Measurements from ENCODE around the gene PAPPA2. TPM values are rescaled to one million over a fixed set of nuclear protein-coding genes. Genes with fewer than 3 reads are reported as not detected.

PAPPA2 gene
- total RNA-seq, 1 experiment from 2014 or later: 0.81 TPM

- H3K36me3 Mint-ChIP-seq (ENCODE audit: insufficient read depth in 1 of 3, low read depth in 3 of 3): no peaks in the 10 kb centered on the region
- Histone ChIP-seq H4K8ac (replicated peaks; ENCODE audit: insufficient read length, low read depth, low read length) (no peak overlapping the region), H3K9me3 (ENCODE audit: control insufficient read depth, low read depth, low read length) (no peaks in the 10 kb centered on the region), H3K4ac (ENCODE audit: low read depth, low read length) (no peak overlapping the region), H3K27me3 (ENCODE audit: insufficient read depth, low read length) (no peaks in the 10 kb centered on the region), H3K9ac (ENCODE audit: extremely low read depth, insufficient read length, low read length) (no peak overlapping the region), H3K79me2 (ENCODE audit: insufficient read depth, low read length) (no peaks in the 10 kb centered on the region), H3K23me2 (ENCODE audit: insufficient read length, low read depth, low read length, poor library complexity, severe bottlenecking) (no peaks in the 10 kb centered on the region), H3K4me1 (ENCODE audit: insufficient read depth, low read length) (no peaks in the 10 kb centered on the region), H3T11ph (ENCODE audit: low read length) (no peak overlapping the region), H3K14ac (ENCODE audit: insufficient read depth, low read length) (no peak overlapping the region), H2BK15ac (ENCODE audit: low read depth, low read length) (no peak overlapping the region), H4K20me1 (ENCODE audit: control insufficient read depth, insufficient read depth, insufficient read length) (no peaks in the 10 kb centered on the region), H2AFZ (ENCODE audit: low read length) (no peak overlapping the region), H3K79me1 (ENCODE audit: insufficient read depth, low read depth, low read length, poor library complexity, severe bottlenecking) (no peaks in the 10 kb centered on the region), H2BK12ac (ENCODE audit: insufficient read length, low read depth, low read length) (no peak overlapping the region), H2BK20ac (ENCODE audit: low read depth, low read length, poor library complexity, severe bottlenecking) (no peak overlapping the region), H3K18ac (ENCODE audit: insufficient read length, low read depth, low read length) (no peak overlapping the region), H4K5ac (ENCODE audit: insufficient read length, low read depth, low read length) (no peak overlapping the region), H2BK120ac (ENCODE audit: low read depth, low read length, poor library complexity, severe bottlenecking) (no peak overlapping the region), H3K4me2 (ENCODE audit: insufficient read depth, insufficient read length, low read length) (no peak overlapping the region), H2AK5ac (ENCODE audit: insufficient read length, low read length) (no peak overlapping the region), H2BK5ac (ENCODE audit: insufficient read length, low read length) (no peak overlapping the region), H3K27ac (ENCODE audit: insufficient read length, low read depth, low read length) (no peak overlapping the region), H4K91ac (ENCODE audit: insufficient read length, low read depth, low read length) (no peak overlapping the region), H3K56ac (ENCODE audit: insufficient read length, low read depth, low read length) (no peak overlapping the region), H3K23ac (ENCODE audit: insufficient read length, low read depth, low read length) (no peak overlapping the region)
- no peak overlapping the region for H3K4me3 Mint-ChIP-seq
- WGBS (ENCODE audit: extremely low coverage, insufficient read length, low lambda C conversion rate): no CpG with 5 or more reads among the region's 3 CpGs
- no peak for DNase-seq
- H3K9me3 Mint-ChIP-seq: no peaks in the 10 kb centered on the region
- H3K27ac Mint-ChIP-seq: no peak overlapping the region
- TF ChIP-seq, protein P1, sequence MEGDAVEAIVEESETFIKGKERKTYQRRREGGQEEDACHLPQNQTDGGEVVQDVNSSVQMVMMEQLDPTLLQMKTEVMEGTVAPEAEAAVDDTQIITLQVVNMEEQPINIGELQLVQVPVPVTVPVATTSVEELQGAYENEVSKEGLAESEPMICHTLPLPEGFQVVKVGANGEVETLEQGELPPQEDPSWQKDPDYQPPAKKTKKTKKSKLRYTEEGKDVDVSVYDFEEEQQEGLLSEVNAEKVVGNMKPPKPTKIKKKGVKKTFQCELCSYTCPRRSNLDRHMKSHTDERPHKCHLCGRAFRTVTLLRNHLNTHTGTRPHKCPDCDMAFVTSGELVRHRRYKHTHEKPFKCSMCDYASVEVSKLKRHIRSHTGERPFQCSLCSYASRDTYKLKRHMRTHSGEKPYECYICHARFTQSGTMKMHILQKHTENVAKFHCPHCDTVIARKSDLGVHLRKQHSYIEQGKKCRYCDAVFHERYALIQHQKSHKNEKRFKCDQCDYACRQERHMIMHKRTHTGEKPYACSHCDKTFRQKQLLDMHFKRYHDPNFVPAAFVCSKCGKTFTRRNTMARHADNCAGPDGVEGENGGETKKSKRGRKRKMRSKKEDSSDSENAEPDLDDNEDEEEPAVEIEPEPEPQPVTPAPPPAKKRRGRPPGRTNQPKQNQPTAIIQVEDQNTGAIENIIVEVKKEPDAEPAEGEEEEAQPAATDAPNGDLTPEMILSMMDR (conservative IDR thresholded peaks at IDR 0.05): no peak
- H3K27me3 Mint-ChIP-seq (ENCODE audit: low read depth): no peaks in the 10 kb centered on the region; the same call in 1 of the 2 replicates
- H3K4me1 Mint-ChIP-seq: peaks cover 2 to 4% of the 10 kb centered on the region in 2 experiments
Measured at GRCh38 chr1:176701151-176701866, 238.3 kb downstream of the PAPPA2 start.
